HepG2 (cell line): ENCODE results near the gene PLAA. TPM values are rescaled to one million over a fixed set of nuclear protein-coding genes. Genes with fewer than 3 reads are reported as not detected.

Source experiments
- ARNT2 ChIP-seq: sonication (generic); formaldehyde crosslinking; IDR thresholded peaks from 2 replicates; pipeline ENCODE4 v1.8.0; 2022; ENCODE audit warnings: mild to moderate bottlenecking, low read depth, missing genetic modification reagents, moderate library complexity
- CEBPG ChIP-seq: IDR thresholded peaks from 2 replicates; pipeline ENCODE4 v1.6.1; 2016
- GATAD1 ChIP-seq: IDR thresholded peaks from 2 replicates; pipeline ENCODE4 v1.6.1; 2016; ENCODE audit warnings: missing genetic modification reagents, missing compliant biosample characterization
- JDP2 ChIP-seq: sonication (generic); formaldehyde crosslinking; IDR thresholded peaks from 2 replicates; pipeline ENCODE4 v1.8.1; 2022; ENCODE audit warnings: missing genetic modification reagents, borderline replicate concordance
- NCOR1 ChIP-seq: fragments of 200-600 bp; sonication (generic); IDR thresholded peaks from 2 replicates; pipeline ENCODE4 v1.7.0; 2017; ENCODE audit warnings: antibody characterized with exemption, low read length, borderline replicate concordance
- NR1H2 ChIP-seq: sonication (generic); formaldehyde crosslinking; IDR thresholded peaks from 2 replicates; pipeline ENCODE4 v1.8.1; 2022; ENCODE audit warnings: low read depth, missing genetic modification reagents, borderline replicate concordance
- RARG ChIP-seq: sonication (generic); formaldehyde crosslinking; IDR thresholded peaks from 2 replicates; pipeline ENCODE4 v1.4.0; 2020; ENCODE audit warnings: low read depth, mild to moderate bottlenecking, missing genetic modification reagents
- SATB2 ChIP-seq: sonication (generic); formaldehyde crosslinking; IDR thresholded peaks from 2 replicates; pipeline ENCODE4 v1.5.0; 2020; ENCODE audit warnings: missing genetic modification reagents
- SNAPC2 ChIP-seq: sonication (generic); formaldehyde crosslinking; IDR thresholded peaks from 2 replicates; pipeline ENCODE4 v1.8.1; 2022; ENCODE audit warnings: mild to moderate bottlenecking, missing genetic modification reagents
- SOX13 ChIP-seq, 3 experiments: fragments of 450-650 bp in 1 of 3; sonication (generic) in 1 of 3; formaldehyde crosslinking in 1 of 3; IDR thresholded peaks in 2 of 3; conservative IDR thresholded peaks in 1 of 3; 2 replicates each; pipeline versions ENCODE4 v1.5.0 to v1.6.1; 2016 to 2020; ENCODE audit warnings: antibody characterized with exemption in 1 of 3, mild to moderate bottlenecking in 1 of 3, missing compliant biosample characterization in 1 of 3, missing genetic modification reagents in 1 of 3, moderate library complexity in 1 of 3
- THAP11 ChIP-seq: IDR thresholded peaks from 2 replicates; pipeline ENCODE4 v1.6.1; 2016; ENCODE audit warnings: missing biosample characterization, missing genetic modification reagents
- ZNF768 ChIP-seq: sonication (generic); formaldehyde crosslinking; IDR thresholded peaks from 2 replicates; pipeline ENCODE4 v1.4.0; 2020; ENCODE audit warnings: missing genetic modification reagents
- ZNF780A ChIP-seq: sonication (generic); formaldehyde crosslinking; IDR thresholded peaks from 2 replicates; pipeline ENCODE4 v1.8.0; 2022; ENCODE audit warnings: mild to moderate bottlenecking, missing genetic modification reagents, moderate library complexity
- polyA plus RNA-seq, 8 experiments: library from polyadenylated mRNA; depleted of rRNA in 3 of 8; stranded (reverse) in 7 of 8; unstranded in 1 of 8; fragments of >200 nt; fragmentation: Illumina TruSeq in 4 of 8; extraction: Trizol in 4 of 8; gene quantifications; 2 replicates each; pipeline versions ENCODE4 v1.2.1 to v1.2.3, GENCODE V29; 2011 to 2016; ENCODE audit warnings: low read depth in 4 of 8, missing spikeins in 1 of 8, mixed read lengths in 1 of 8; ENCODE audit not compliant: insufficient read depth in 1 of 8
- total RNA-seq, 5 experiments: library from RNA; depleted of rRNA; stranded (reverse); fragments of >200 nt; fragmentation: Illumina TruSeq; extraction: Trizol; gene quantifications; 2 replicates each; pipeline ENCODE4 v1.2.3, GENCODE V29; 2016; ENCODE audit warnings: low read depth in 1 of 5
- TF ChIP-seq, protein P1 (sequence below): sonication (generic); formaldehyde crosslinking; IDR thresholded peaks from 2 replicates; pipeline ENCODE4 v1.5.0; 2020; ENCODE audit warnings: missing genetic modification reagents
- TF ChIP-seq, protein P2 (sequence below), 2 experiments: sonication (generic) in 1 of 2; formaldehyde crosslinking in 1 of 2; IDR thresholded peaks; 2 replicates each; pipeline versions ENCODE4 v1.6.1 to v1.9.0; 2014 to 2022; ENCODE audit warnings: antibody characterized with exemption in 1 of 2, borderline replicate concordance in 1 of 2, inconsistent platforms in 1 of 2, low read depth in 1 of 2, missing genetic modification reagents in 1 of 2
- TF ChIP-seq, protein P3 (sequence below): IDR thresholded peaks from 2 replicates; pipeline ENCODE4 v1.6.1; 2018; ENCODE audit warnings: missing genetic modification reagents
- TF ChIP-seq, protein P4 (sequence below): sonication (generic); formaldehyde crosslinking; IDR thresholded peaks from 2 replicates; pipeline ENCODE4 v1.5.1; 2020; ENCODE audit warnings: missing genetic modification reagents, mild to moderate bottlenecking, borderline replicate concordance

PLAA gene
- total and polyA plus RNA-seq, 2 of the 13 experiments (the other 11 are each of a cell fraction or from before 2014, with no cell fraction given), result 5.8 to 22.9 TPM

DNA sequence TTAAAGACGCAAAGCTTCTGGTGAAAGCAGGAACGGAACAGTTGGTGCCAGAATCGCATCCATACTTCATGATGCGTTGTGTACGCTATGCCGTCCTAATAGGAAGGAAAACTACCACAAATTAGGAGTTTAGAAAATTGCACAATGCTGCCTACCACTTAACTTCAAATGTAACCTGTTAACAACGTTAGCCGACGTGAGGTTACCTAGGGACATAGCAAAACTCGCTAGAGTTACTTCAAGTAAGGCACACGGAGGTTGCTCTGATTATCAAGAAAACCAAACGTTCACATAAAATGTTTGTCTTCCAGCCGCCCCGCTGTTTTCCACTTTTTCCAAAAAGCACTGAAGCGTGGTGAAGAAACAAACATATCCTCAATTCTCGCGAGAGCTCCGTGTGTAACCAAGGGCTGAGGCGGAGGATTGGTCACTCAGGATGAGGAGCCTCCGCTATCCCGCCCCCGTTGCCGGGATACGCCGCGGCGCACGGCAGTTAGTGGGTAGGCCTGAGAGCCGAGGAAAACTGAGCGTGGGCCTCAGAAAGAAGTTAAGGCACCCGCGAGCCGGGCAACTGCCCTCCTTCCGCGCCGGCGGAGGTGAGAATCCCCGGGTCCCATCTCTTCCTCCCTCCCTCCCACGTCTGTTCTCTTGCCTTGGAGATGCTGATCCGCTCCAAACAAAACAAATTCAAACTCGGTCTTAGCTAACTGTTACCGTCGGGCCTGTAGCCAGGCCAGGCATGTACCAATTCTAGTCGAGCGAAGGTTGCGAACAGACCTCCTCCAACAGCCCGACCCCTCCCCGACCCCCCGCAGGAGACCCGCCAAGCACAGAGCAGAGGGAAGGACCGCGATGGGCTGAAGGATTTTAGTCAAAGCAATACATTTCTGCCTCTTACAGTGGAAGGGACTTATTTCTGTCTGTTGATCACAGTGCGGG lies 9.1 kb upstream of the PLAA start, which contains the start of gene IFT74 (continued):
- no peak for TF ChIP-seq ARNT2
- TF ChIP-seq RARG, result no peak
- no peak for TF ChIP-seq ZNF780A
- peak; percentile 79 for TF ChIP-seq GATAD1 (CRISPR knock-in tag)
- no peak for TF ChIP-seq SNAPC2 (CRISPR knock-in tag)
- TF ChIP-seq, protein P1, sequence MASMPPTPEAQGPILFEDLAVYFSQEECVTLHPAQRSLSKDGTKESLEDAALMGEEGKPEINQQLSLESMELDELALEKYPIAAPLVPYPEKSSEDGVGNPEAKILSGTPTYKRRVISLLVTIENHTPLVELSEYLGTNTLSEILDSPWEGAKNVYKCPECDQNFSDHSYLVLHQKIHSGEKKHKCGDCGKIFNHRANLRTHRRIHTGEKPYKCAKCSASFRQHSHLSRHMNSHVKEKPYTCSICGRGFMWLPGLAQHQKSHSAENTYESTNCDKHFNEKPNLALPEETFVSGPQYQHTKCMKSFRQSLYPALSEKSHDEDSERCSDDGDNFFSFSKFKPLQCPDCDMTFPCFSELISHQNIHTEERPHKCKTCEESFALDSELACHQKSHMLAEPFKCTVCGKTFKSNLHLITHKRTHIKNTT (CRISPR knock-in tag), result no peak
- TF ChIP-seq, protein P2, sequence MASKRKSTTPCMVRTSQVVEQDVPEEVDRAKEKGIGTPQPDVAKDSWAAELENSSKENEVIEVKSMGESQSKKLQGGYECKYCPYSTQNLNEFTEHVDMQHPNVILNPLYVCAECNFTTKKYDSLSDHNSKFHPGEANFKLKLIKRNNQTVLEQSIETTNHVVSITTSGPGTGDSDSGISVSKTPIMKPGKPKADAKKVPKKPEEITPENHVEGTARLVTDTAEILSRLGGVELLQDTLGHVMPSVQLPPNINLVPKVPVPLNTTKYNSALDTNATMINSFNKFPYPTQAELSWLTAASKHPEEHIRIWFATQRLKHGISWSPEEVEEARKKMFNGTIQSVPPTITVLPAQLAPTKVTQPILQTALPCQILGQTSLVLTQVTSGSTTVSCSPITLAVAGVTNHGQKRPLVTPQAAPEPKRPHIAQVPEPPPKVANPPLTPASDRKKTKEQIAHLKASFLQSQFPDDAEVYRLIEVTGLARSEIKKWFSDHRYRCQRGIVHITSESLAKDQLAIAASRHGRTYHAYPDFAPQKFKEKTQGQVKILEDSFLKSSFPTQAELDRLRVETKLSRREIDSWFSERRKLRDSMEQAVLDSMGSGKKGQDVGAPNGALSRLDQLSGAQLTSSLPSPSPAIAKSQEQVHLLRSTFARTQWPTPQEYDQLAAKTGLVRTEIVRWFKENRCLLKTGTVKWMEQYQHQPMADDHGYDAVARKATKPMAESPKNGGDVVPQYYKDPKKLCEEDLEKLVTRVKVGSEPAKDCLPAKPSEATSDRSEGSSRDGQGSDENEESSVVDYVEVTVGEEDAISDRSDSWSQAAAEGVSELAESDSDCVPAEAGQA (IDR thresholded peaks at IDR 0.05; ENCODE audit: low read depth), result no peak
- TF ChIP-seq, protein P2 (CRISPR knock-in tag; IDR thresholded peaks at IDR 0.05; ENCODE audit: borderline replicate concordance), result no peak
- TF ChIP-seq SATB2, result no peak
- no peak for TF ChIP-seq SOX13 (IDR thresholded peaks at IDR 0.05)
- TF ChIP-seq SOX13 (CRISPR knock-in tag; conservative IDR thresholded peaks at IDR 0.05 in 1 of 2, IDR thresholded peaks at IDR 0.05 in 1 of 2), result peak in 1 of 2 experiments; percentile 10; a peak in 1 of 4 replicates
- TF ChIP-seq CEBPG, result peak; percentile 73
- TF ChIP-seq NCOR1, result no peak
- TF ChIP-seq, protein P3, sequence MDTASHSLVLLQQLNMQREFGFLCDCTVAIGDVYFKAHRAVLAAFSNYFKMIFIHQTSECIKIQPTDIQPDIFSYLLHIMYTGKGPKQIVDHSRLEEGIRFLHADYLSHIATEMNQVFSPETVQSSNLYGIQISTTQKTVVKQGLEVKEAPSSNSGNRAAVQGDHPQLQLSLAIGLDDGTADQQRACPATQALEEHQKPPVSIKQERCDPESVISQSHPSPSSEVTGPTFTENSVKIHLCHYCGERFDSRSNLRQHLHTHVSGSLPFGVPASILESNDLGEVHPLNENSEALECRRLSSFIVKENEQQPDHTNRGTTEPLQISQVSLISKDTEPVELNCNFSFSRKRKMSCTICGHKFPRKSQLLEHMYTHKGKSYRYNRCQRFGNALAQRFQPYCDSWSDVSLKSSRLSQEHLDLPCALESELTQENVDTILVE (CRISPR knock-in tag), result peak; percentile 65; the same call in 1 of the 2 replicates
- no peak for TF ChIP-seq NR1H2 (CRISPR knock-in tag)
- TF ChIP-seq ZNF768 (CRISPR knock-in tag), result no peak; the same call in 1 of the 2 replicates
- no peak for TF ChIP-seq JDP2
- TF ChIP-seq THAP11, result peak; percentile 84
- TF ChIP-seq, protein P4, sequence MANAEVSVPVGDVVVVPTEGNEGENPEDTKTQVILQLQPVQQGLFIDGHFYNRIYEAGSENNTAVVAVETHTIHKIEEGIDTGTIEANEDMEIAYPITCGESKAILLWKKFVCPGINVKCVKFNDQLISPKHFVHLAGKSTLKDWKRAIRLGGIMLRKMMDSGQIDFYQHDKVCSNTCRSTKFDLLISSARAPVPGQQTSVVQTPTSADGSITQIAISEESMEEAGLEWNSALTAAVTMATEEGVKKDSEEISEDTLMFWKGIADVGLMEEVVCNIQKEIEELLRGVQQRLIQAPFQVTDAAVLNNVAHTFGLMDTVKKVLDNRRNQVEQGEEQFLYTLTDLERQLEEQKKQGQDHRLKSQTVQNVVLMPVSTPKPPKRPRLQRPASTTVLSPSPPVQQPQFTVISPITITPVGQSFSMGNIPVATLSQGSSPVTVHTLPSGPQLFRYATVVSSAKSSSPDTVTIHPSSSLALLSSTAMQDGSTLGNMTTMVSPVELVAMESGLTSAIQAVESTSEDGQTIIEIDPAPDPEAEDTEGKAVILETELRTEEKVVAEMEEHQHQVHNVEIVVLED (CRISPR knock-in tag), result no peak; the same call in 1 of the 2 replicates
